Subcutaneous abdominal adipose tissue (tissue), 5 donors: ENCODE data around the gene TAGLN2.

Experiments used
- H3K27ac ChIP-seq: one replicate; pipeline ENCODE4 v1.7.0; 2013; ENCODE audit warnings: low read depth, mild to moderate bottlenecking, inconsistent platforms, low read length, moderate library complexity
- H3K27me3 ChIP-seq, 5 donors: one replicate each; pipeline ENCODE4 v1.7.0; 2013; ENCODE audit warnings: low read length in 5 of 5, inconsistent platforms in 1 of 5; ENCODE audit not compliant: control insufficient read depth in 5 of 5, insufficient read depth in 4 of 5
- H3K36me3 ChIP-seq, 5 donors: one replicate each; pipeline ENCODE4 v1.7.0; 2013; ENCODE audit warnings: low read length in 5 of 5; ENCODE audit not compliant: control insufficient read depth in 5 of 5, insufficient read depth in 5 of 5
- H3K4me1 ChIP-seq, 5 donors: one replicate each; pipeline ENCODE4 v1.7.0; 2013; ENCODE audit warnings: low read length in 5 of 5, mild to moderate bottlenecking in 3 of 5, moderate library complexity in 1 of 5; ENCODE audit not compliant: control insufficient read depth in 5 of 5, insufficient read depth in 5 of 5
- H3K4me3 ChIP-seq, 5 donors: one replicate each; pipeline ENCODE4 v1.7.0; 2013; ENCODE audit warnings: low read length in 5 of 5, low read depth in 1 of 5
- H3K9ac ChIP-seq, 5 donors: one replicate each; pipeline ENCODE4 v1.7.0; 2013; ENCODE audit warnings: low read length in 5 of 5, mild to moderate bottlenecking in 4 of 5, moderate library complexity in 3 of 5
- H3K9me3 ChIP-seq, 5 donors: one replicate each; pipeline ENCODE4 v1.7.0; 2013; ENCODE audit warnings: low read length in 5 of 5; ENCODE audit not compliant: control insufficient read depth in 5 of 5
- donor health status: healthy.
- donor health status: healthy.
- donor health status: healthy.
- donor health status: healthy.
- donor health status: healthy.

The TAGLN2 gene

DNA sequence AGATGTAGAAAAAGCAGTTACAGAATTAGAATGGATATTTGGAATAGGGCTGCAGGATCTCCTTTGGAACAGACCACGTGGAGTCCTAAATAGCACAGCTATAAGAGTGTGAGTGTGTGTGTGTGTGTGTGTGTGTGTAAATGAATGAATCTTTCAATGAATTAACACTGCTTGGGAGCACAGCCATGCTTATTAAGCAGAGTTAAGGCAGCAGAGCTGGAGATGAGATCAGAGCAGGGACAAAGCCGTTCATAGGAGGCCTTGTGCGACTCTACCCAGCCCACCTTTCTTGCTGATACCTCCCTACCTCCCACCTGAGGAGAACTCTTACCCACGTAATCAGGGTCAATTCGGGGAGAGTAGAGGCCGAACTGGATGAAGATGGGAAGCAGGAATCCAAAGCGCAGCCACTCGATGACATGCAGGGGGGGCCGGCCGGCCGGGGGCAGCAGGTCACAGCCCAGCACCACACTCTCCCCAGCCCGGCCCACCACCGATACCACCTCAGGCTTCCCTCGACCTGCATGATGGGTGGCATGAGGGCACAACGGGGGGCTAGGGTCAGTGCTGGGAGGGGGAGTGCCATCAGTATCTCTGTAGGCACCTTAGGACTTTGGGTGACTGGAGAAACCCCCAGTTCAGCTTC, 17.4 kb upstream of the TAGLN2 start:
- Histone ChIP-seq H3K9me3 (no peaks in the 10 kb centered on the region), H3K27me3 (peaks cover 12 to 57% (median 34%) of the 10 kb centered on the region in 5 donors), H3K27ac (no peak overlapping the region), H3K9ac (no peak overlapping the region), H3K4me3 (no peak overlapping the region), H3K36me3 (no peaks in the 10 kb centered on the region), H3K4me1 (peaks cover 0 to 19% (median 13%) of the 10 kb centered on the region in 5 donors)

DNA sequence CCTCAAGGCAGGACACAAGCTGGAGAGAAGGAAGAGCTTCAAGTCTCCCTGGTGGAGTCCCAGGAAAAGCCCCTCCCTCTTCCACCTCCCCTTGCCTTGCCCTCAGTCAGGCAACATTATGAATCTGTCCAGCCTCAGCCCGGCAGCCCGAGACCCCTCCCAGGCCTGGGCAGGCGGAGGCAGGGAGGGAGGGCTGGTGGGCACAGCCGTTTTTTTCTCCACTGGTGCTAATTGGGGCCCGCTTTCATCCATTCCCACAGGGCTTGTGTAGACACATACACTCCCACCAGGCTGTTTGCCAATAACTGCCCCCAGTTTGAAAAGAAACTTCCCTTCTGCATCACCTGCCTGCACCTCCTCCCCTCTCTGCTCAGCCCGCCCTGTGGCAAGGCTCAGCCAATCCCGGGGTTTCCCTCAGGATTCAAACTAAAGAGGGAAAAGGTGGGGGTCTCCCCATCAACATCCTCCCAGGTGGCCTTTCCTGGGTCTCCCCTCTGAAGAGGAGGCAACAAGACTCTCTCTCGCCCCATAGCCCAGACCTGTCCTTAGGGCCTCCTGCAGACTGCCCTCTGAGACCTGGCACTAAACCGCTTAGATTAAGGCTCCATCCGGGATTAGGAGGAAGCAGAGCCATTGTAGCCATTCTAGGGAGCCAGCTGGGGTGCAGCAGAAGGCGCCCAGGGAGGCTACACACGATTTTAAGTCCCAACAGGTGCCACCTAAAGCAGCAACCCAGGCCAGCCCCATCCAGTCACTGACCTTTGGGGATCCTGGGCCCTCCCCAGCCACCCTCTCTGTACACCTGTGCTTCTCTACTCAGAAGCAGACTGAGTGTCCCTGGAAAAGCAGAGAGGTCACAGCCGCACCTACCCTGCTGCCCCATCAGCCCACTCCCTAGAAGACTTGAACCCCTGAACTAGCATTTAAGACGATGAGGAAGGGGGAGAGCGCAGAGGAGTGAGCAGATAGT, 16.6 kb upstream of the TAGLN2 start:
- Histone ChIP-seq H3K4me1 (peaks cover 0 to 28% (median 16%) of the 10 kb centered on the region in 5 donors), H3K36me3 (no peaks in the 10 kb centered on the region), H3K9ac (no peak overlapping the region), H3K9me3 (no peaks in the 10 kb centered on the region), H3K4me3 (no peak overlapping the region), H3K27me3 (peaks cover 12 to 57% (median 34%) of the 10 kb centered on the region in 5 donors), H3K27ac (no peak overlapping the region)

DNA sequence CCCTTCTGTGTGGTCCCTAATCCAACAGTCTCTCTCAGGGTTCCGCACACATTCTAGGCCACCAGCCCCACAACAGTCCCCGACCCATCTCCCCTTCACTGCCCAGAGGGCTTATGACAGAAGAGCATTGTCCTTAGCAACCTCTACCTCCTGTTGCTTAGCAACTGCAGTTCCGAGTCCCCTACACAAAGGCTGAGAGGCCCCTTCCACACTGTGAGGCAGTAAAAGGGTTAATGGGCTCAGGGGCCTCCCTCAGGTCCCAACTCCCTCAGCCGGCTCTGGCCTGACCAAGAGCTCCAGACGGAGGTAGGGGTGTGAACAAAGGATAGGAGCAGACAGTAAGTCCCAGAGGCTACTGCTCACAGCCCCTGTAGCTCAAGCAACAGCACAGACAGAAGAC, 15.8 kb upstream of the TAGLN2 start:
- no peak overlapping the region for H3K27ac ChIP-seq

DNA sequence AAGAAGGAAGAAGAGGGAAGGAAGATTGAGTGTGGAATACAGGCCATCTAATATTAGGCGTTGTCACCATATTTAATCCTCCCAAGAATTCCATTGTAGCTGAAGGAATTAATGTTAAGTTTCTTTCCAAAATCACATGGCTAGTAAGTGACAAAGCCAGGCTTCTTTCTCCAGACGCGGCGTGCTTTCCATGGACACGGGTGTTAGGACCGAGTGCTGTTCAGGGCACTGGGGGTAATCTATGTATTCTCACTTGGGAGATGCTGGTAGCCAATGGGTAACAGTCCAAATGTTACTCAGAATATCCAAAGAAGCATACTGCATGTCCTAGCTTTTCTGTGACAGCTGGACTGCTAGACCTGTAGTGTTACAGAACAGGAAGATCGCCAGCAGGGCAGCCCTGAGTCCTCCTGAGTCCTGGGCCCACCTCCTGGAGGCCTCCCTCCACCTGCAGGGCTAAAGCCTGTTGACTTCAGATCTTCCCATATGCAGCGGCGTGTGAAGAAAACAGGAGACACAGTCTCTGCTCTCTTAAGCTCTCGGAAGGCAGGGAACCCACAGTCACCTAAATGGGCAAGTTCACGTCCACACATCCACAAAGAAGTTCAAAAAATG, 14.8 kb upstream of the TAGLN2 start:
- peaks cover 12 to 39% (median 34%) of the 10 kb centered on the region in 5 donors for H3K27me3 ChIP-seq
- no peak overlapping the region for H3K9ac ChIP-seq
- peaks cover 0 to 26% (median 13%) of the 10 kb centered on the region in 5 donors for H3K4me1 ChIP-seq
- no peak overlapping the region for H3K4me3 ChIP-seq
- H3K27ac ChIP-seq: no peak overlapping the region
- no peaks in the 10 kb centered on the region for H3K36me3 ChIP-seq
- H3K9me3 ChIP-seq: no peaks in the 10 kb centered on the region

More for the DNA sequence above, 15.8 kb upstream of the TAGLN2 start:
- Histone ChIP-seq H3K4me3 (no peak overlapping the region), H3K27me3 (peaks cover 12 to 50% (median 34%) of the 10 kb centered on the region in 5 donors), H3K9ac (no peak overlapping the region), H3K9me3 (no peaks in the 10 kb centered on the region), H3K36me3 (no peaks in the 10 kb centered on the region), H3K4me1 (peaks cover 0 to 34% (median 22%) of the 10 kb centered on the region in 5 donors)

DNA sequence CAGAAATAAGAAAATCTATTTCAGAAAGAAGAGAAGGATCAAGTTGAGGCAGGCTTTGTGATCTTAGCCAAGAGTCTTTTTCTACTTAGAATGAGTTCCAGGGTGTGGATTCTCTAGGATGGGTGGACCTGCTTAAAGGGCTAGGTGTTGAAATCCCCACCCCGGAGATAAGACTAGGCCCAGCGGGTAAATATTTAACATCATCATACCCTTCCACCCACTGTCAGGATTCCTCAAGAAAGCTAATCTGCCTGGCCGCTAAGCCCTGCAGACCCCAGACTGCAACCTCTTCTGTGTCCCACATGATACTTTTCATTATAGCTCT, 14.3 kb upstream of the TAGLN2 start:
- no peak overlapping the region for H3K9ac ChIP-seq
- H3K36me3 ChIP-seq: no peaks in the 10 kb centered on the region
- peaks cover 10 to 35% (median 30%) of the 10 kb centered on the region in 5 donors for H3K27me3 ChIP-seq
- no peak overlapping the region for H3K4me3 ChIP-seq
- H3K4me1 ChIP-seq: peaks cover 0 to 24% (median 13%) of the 10 kb centered on the region in 5 donors
- H3K27ac ChIP-seq: no peak overlapping the region
- H3K9me3 ChIP-seq: no peaks in the 10 kb centered on the region

DNA sequence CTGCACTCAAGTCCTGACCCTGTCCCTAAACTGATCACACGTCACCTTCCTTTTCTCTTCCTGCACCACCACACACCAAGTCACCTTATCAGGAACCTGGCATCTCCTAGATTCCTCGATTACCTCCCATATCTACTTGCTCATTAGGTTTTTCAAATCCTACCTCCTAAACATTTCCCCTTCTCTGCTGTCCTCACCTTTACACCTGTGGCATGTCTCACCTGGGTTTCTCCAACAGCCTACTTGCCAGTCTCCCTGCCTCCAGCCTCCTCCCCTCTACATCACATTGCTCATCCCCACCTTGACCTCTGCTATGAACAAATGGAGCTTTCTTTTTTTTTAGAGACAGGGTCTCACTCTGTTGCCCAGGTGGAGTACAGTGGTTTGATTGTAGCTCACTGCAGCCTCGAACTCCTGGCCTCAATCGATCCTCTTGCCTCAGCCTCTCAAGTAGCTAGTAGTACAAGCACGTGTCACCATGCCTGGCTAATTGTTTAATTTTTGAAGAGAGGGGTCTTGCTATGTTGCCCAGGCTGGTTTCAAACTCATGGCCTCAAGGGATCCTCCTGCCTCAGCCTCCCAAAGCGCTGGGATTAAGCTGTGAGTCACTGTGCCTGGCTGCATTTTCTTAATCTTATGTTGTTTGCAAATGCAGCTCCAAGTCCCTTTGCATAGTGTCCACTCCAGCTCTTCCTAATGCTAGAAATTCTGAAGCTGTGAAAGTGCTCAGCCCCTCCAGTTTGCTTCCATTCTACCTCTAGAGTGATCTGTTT, 13.8 kb upstream of the TAGLN2 start:
- H3K27me3 ChIP-seq: peaks cover 4 to 29% (median 25%) of the 10 kb centered on the region in 5 donors
- no peak overlapping the region for H3K9ac ChIP-seq
- no peak overlapping the region for H3K27ac ChIP-seq

DNA sequence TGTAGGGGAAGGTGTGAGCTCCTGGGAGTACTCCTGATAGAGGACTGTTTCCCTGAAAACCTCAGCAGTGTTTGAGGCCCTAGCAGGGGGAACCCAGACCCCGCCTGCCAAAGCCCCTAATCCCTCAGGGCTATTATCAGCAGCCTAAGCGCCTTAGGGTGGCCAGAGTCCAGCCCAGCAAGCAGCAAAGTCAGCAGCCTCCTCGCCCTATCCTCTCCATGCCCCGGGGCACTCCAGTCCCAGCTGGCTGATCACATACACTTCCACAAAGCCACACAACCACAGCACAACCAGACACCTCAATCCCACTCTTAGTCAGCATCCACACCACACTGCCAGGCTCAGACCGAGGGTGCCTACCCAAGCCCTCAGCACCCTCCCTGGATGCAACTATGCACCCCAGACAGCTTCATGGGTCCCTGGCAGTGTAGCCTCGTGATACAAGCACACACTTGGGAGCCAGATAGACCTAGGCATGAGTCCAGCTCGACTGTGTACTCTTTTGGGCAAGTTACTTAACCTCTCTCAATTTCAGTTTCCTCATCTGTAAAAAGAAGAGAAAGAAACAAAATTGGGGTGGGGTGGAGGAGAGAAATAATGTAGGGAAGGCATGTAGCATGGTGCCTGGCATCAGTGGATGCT, 13.0 kb upstream of the TAGLN2 start:
- Histone ChIP-seq H3K27ac (no peak overlapping the region), H3K36me3 (no peaks in the 10 kb centered on the region)

More for the DNA sequence above, 13.8 kb upstream of the TAGLN2 start:
- H3K9me3 ChIP-seq: no peaks in the 10 kb centered on the region
- H3K36me3 ChIP-seq: no peaks in the 10 kb centered on the region
- no peak overlapping the region for H3K4me3 ChIP-seq
- peaks cover 0 to 24% (median 13%) of the 10 kb centered on the region in 5 donors for H3K4me1 ChIP-seq

DNA sequence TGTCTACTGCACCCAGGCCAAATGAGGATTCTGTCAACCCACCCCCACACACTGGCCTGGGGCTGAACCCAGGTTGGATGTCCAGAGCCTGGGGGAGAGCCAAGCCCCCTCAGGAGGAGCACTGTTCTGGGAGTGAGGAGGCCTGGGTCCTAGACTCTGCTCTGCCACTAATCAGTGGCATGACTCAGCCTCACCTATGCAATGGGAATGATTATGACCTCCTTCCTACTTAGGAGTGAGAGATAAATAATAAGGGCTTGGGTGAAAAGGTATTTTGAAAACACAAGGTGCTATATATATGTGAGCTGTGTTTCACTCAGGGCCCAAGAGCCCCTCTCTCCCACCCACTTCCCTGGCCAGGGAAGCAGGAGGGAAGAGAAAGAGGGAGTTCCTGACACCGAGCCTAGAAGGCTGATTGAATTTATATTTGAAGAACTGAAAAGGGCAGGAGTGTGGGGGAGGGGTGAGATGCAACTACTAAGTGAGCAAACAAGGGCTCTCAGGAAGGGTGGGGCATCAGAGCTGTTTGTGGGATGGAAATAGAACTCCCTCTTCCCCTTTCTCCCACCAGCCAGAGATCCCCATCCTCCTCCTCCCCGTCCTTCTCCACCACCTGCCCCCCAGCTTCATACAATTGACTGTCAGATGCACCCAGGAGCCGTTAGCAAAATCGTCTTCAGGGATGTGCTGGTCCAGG, 11.9 kb upstream of the TAGLN2 start:
- Histone ChIP-seq H3K9me3 (no peaks in the 10 kb centered on the region), H3K27me3 (peaks cover 0 to 15% (median 8%) of the 10 kb centered on the region in 5 donors), H3K4me3 (no peak overlapping the region), H3K36me3 (no peaks in the 10 kb centered on the region), H3K27ac (no peak overlapping the region), H3K9ac (no peak overlapping the region), H3K4me1 (peaks cover 0 to 24% (median 13%) of the 10 kb centered on the region in 5 donors)

More for the DNA sequence above, 13.0 kb upstream of the TAGLN2 start:
- no peak overlapping the region for H3K9ac ChIP-seq
- no peaks in the 10 kb centered on the region for H3K9me3 ChIP-seq
- peaks cover 2 to 22% (median 19%) of the 10 kb centered on the region in 5 donors for H3K27me3 ChIP-seq
- H3K4me1 ChIP-seq: peaks cover 0 to 24% (median 13%) of the 10 kb centered on the region in 5 donors
- H3K4me3 ChIP-seq: no peak overlapping the region
